ENCODE measurements around the gene CCDC88C. TPM values are rescaled to one million over a fixed set of nuclear protein-coding genes. Genes with fewer than 3 reads are reported as not detected.
A peak's percentile ranks its signal among the peaks of the same experiment; 100 is the strongest.

Gene CCDC88C
- polyA plus RNA-seq, 1 donor (not counting 4 experiments of a cell fraction or from before 2014, with no cell fraction given): 2.4 TPM

DNA sequence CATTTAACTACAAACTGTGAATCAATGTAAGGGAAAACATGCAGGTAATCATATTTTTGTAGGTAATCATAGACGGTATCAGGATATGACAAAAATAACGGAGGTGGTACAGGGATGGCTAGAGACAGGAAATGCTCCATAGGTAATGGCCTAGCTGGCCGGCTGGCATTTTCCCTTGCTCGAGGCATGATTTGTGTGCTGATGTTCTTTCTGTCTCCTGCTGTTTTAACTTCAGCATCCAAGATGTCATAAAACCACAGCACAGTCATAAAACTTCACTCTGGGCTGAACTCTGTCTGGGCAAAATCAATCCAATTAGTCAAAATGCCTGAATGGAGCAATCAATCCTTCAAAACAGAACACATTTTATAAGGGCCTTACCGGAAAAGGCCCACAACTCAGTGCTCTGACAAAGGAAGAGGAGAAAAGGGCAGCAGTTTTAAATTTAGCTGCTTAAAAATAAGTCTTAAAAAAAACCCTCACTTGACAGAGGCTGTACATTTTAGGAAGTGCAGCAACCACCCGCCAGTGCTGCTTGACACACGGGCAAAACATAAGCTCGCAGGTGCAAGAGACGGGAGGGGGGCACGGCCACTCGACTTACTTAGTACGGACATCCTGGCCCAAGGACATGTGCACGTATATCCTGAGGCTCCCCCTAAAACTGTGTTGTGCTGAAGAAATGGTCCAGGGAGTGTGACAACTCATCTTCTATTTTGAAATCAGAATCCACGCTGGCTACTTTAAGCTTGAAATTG is 132.7 kb downstream of the CCDC88C start:
- Histone ChIP-seq H3K27me3 (ENCODE audit: control insufficient read depth, extremely low read depth, insufficient read depth, low read length) (no peaks in the 10 kb centered on the region), H3K36me3 (ENCODE audit: control insufficient read depth in 2 of 2, extremely low read depth in 1 of 2, insufficient read depth in 2 of 2, low read length in 2 of 2) (no peaks in the 10 kb centered on the region), H3K9ac (ENCODE audit: control insufficient read depth, extremely low read depth, insufficient read depth, low read length) (no peak overlapping the region), H3K4me3 (ENCODE audit: control insufficient read depth in 2 of 3, extremely low read depth in 1 of 3, insufficient read depth in 2 of 3, low read depth in 1 of 3, low read length in 3 of 3) (no peak overlapping the region), H3K9me3 (ENCODE audit: control insufficient read depth, low read depth, low read length) (no peaks in the 10 kb centered on the region), H2AFZ (ENCODE audit: control insufficient read depth, low read length) (no peak overlapping the region), H3K4me1 (ENCODE audit: control insufficient read depth, extremely low read depth, insufficient read depth, low read length) (peaks cover 30% of the 10 kb centered on the region), H3K79me2 (ENCODE audit: control insufficient read depth, insufficient read depth, low read length) (no peaks in the 10 kb centered on the region), H3K27ac (ENCODE audit: control insufficient read depth, insufficient read depth, low read length) (no peak overlapping the region), H4K20me1 (ENCODE audit: control insufficient read depth, extremely low read depth, insufficient read depth, low read length) (no peaks in the 10 kb centered on the region), H3K4me2 (ENCODE audit: control insufficient read depth, extremely low read depth, insufficient read depth, low read depth, low read length) (no peak overlapping the region), H3K9me1 (ENCODE audit: control insufficient read depth, extremely low read depth, insufficient read depth, low read length) (no peaks in the 10 kb centered on the region)
- dilution Hi-C loops (cut with MboI; ENCODE audit: extremely low pct_ligation_motif_present, low sequenced_read_pairs): loop anchor here (25.0 kb wide), 2 partner anchors 123 to 373 kb away; no protein-coding TSS in a partner anchor
- no peak for TF ChIP-seq EZH2 (IDR thresholded peaks at IDR 0.05; ENCODE audit: low read length)
- TF ChIP-seq, protein P1, sequence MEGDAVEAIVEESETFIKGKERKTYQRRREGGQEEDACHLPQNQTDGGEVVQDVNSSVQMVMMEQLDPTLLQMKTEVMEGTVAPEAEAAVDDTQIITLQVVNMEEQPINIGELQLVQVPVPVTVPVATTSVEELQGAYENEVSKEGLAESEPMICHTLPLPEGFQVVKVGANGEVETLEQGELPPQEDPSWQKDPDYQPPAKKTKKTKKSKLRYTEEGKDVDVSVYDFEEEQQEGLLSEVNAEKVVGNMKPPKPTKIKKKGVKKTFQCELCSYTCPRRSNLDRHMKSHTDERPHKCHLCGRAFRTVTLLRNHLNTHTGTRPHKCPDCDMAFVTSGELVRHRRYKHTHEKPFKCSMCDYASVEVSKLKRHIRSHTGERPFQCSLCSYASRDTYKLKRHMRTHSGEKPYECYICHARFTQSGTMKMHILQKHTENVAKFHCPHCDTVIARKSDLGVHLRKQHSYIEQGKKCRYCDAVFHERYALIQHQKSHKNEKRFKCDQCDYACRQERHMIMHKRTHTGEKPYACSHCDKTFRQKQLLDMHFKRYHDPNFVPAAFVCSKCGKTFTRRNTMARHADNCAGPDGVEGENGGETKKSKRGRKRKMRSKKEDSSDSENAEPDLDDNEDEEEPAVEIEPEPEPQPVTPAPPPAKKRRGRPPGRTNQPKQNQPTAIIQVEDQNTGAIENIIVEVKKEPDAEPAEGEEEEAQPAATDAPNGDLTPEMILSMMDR (optimal IDR thresholded peaks at IDR 0.05 in 1 of 3, IDR thresholded peaks at IDR 0.05 in 1 of 3, conservative IDR thresholded peaks at IDR 0.05 in 1 of 3; ENCODE audit: extremely low read depth in 1 of 3, insufficient read depth in 2 of 3, low read length in 3 of 3): no peak
- DNase-seq (ENCODE audit: low read depth, low spot score) (no peak), FAIRE-seq (peak; percentile 53)

DNA sequence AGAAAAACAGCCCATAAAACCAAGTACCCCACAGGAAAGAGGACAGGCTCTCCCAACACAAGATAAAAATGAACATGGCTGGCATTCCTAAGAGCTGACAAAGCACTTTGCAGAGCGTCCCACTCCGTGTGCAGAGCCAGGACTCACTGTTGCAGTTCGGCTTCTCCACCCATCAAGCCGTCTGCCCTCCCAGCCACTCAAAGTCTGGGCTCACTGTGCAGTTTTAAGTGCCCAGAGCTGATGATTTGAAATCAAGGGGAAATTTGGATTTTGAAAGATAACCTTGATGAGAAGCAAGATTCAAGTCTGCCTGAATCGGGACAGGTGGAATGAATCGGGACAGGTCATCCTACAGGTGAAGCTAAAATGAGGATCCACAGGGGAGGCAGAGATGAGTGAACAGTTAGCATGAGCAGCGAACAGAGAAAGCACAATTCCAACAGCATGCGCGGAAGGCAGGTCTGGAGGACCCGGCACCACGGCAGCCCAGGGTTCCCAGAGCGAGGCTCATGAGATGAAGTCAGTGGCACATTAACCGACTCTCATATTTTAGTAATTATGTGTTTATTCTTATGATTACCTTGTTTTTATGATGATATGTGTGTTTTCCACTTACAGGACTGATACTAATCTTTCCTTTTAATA is 133.4 kb downstream of the CCDC88C start:
- DNase-seq (ENCODE audit: low read depth, low spot score) (no peak), FAIRE-seq (peak; percentile 95)
- H3K9me1 ChIP-seq (ENCODE audit: control insufficient read depth, extremely low read depth, insufficient read depth, low read length): no peaks in the 10 kb centered on the region
- H3K79me2 ChIP-seq (ENCODE audit: control insufficient read depth, insufficient read depth, low read length): no peaks in the 10 kb centered on the region
- no peaks in the 10 kb centered on the region for H3K36me3 ChIP-seq (ENCODE audit: control insufficient read depth in 2 of 2, extremely low read depth in 1 of 2, insufficient read depth in 2 of 2, low read length in 2 of 2)
- dilution Hi-C loops (cut with MboI; ENCODE audit: extremely low pct_ligation_motif_present, low sequenced_read_pairs): loop anchor here (25.0 kb wide), 2 partner anchors 122 to 372 kb away; no protein-coding TSS in a partner anchor
- H3K27me3 ChIP-seq (ENCODE audit: control insufficient read depth, extremely low read depth, insufficient read depth, low read length): no peaks in the 10 kb centered on the region
- H3K4me1 ChIP-seq (ENCODE audit: control insufficient read depth, extremely low read depth, insufficient read depth, low read length): peaks cover 30% of the 10 kb centered on the region
- H3K9ac ChIP-seq (ENCODE audit: control insufficient read depth, extremely low read depth, insufficient read depth, low read length): no peak overlapping the region
- TF ChIP-seq, protein P1 (optimal IDR thresholded peaks at IDR 0.05 in 1 of 3, IDR thresholded peaks at IDR 0.05 in 1 of 3, conservative IDR thresholded peaks at IDR 0.05 in 1 of 3; ENCODE audit: extremely low read depth in 1 of 3, insufficient read depth in 2 of 3, low read length in 3 of 3): no peak
- no peak for TF ChIP-seq EZH2 (IDR thresholded peaks at IDR 0.05; ENCODE audit: low read length)
- H3K4me2 ChIP-seq (ENCODE audit: control insufficient read depth, extremely low read depth, insufficient read depth, low read depth, low read length): peak overlapping the region; percentile 42
- no peaks in the 10 kb centered on the region for H3K9me3 ChIP-seq (ENCODE audit: control insufficient read depth, low read depth, low read length)
- H2AFZ ChIP-seq (ENCODE audit: control insufficient read depth, low read length): no peak overlapping the region
- H4K20me1 ChIP-seq (ENCODE audit: control insufficient read depth, extremely low read depth, insufficient read depth, low read length): no peaks in the 10 kb centered on the region
- H3K27ac ChIP-seq (ENCODE audit: control insufficient read depth, insufficient read depth, low read length): no peak overlapping the region
- no peak overlapping the region for H3K4me3 ChIP-seq (ENCODE audit: control insufficient read depth in 2 of 3, extremely low read depth in 1 of 3, insufficient read depth in 2 of 3, low read depth in 1 of 3, low read length in 3 of 3)

Measured in keratinocyte (primary cell).